Stomach (tissue), 9 donors: ENCODE data around the gene MFAP5. TPM values are rescaled to one million over a fixed set of nuclear protein-coding genes. Genes with fewer than 3 reads are reported as not detected.

Experiments used
- DNase-seq, 2 donors: peaks; one replicate each; pipeline versions ENCODE4 v3.0.0 to v3.0.0-alpha.2; 2013 to 2019
- H3K27ac ChIP-seq, 5 donors: fragments of 200-600 bp in 4 of 5; sonication (generic) in 4 of 5; one replicate each; pipeline ENCODE4 v1.5.1; 2013 to 2019; ENCODE audit warnings: mild to moderate bottlenecking in 1 of 5, moderate library complexity in 1 of 5
- H3K27me3 ChIP-seq, 3 donors: fragments of 200-600 bp; sonication (generic); one replicate each; pipeline ENCODE4 v1.5.1; 2017 to 2019; ENCODE audit warnings: mixed run types in 1 of 3
- H3K36me3 ChIP-seq, 4 donors: fragments of 200-600 bp; sonication (generic); 1 replicate in 3 of 4; 2 replicates in 1 of 4; pipeline ENCODE4 v1.5.1; 2016 to 2019
- H3K4me1 ChIP-seq, 4 donors: fragments of 200-600 bp; sonication (generic); one replicate each; pipeline ENCODE4 v1.5.1; 2016 to 2019
- H3K4me3 ChIP-seq, 4 donors: fragments of 200-600 bp; sonication (generic) in 3 of 4; one replicate each; pipeline ENCODE4 v1.5.1; 2016 to 2019; ENCODE audit warnings: mild to moderate bottlenecking in 1 of 4
- H3K9me3 ChIP-seq, 4 donors: fragments of 200-600 bp; sonication (generic); one replicate each; pipeline ENCODE4 v1.5.1; 2016 to 2019
- CTCF ChIP-seq, 7 experiments: fragments of 450-650 bp in 4 of 7; fragments of 200-600 bp in 3 of 7; sonication (generic) in 3 of 7; IDR thresholded peaks; one replicate each; pipeline ENCODE4 v1.5.1; 2016 to 2019; ENCODE audit warnings: antibody characterized with exemption in 7 of 7, control low read depth in 2 of 7, mild to moderate bottlenecking in 1 of 7
- EP300 ChIP-seq: sonication (generic); formaldehyde crosslinking; IDR thresholded peaks from one replicate; pipeline ENCODE4 v1.6.1; 2017; ENCODE audit warnings: antibody characterized with exemption
- POLR2A ChIP-seq, 4 donors: fragments of 450-650 bp; IDR thresholded peaks; one replicate each; pipeline ENCODE4 v1.6.1; 2016; ENCODE audit warnings: antibody characterized with exemption in 4 of 4, control low read depth in 2 of 4, mild to moderate bottlenecking in 1 of 4, moderate library complexity in 1 of 4
- POLR2AphosphoS5 ChIP-seq, 3 donors: sonication (generic); formaldehyde crosslinking; IDR thresholded peaks; one replicate each; pipeline ENCODE4 v1.6.1; 2016; ENCODE audit warnings: antibody characterized with exemption in 3 of 3
- WGBS, 5 donors: extraction: QIAGEN DNeasy Blood & Tissue Kit in 3 of 5; methylation state at CpG; one replicate each; pipeline versions ENCODE4 v1.1.5 to v1.1.7; 2013 to 2018; 5-methylcytosine and 5-hydroxymethylcytosine counted together
- intact Hi-C: fragments of 100-400 bp; cut with DNase I; formaldehyde crosslinking; loops from one replicate; pipeline ENCODE4 v1.15.1; 2023; ENCODE audit warnings: low total_unique reads
- polyA plus RNA-seq, 3 donors: library from polyadenylated mRNA; stranded (reverse); fragments of 200-250 nt; gene quantifications; one replicate each; pipeline ENCODE4 v1.2.3, GENCODE V29; 2013
- total RNA-seq, 5 donors: library from RNA; depleted of rRNA; stranded (reverse); fragments of >200 nt; gene quantifications; one replicate each; pipeline versions ENCODE4 v1.1.0 to v1.2.3, GENCODE V29; 2014 to 2016
- donor health status: healthy with polysubstance abuse.
- donor health status: Bipolar disorder and iron deficiency.
- donor health status: healthy.

Gene MFAP5
- total and polyA plus RNA-seq, 8 donors = 10.6 to 282 (median 27.3) TPM

GRCh38 chr12:8642775-8643174, 19.9 kb downstream of the MFAP5 start:
- no peaks in the 10 kb centered on the region for H3K36me3 ChIP-seq
- DNase-seq = no peak
- no peaks in the 10 kb centered on the region for H3K9me3 ChIP-seq
- intact Hi-C loops = no loop called here
- H3K27me3 ChIP-seq = no peaks in the 10 kb centered on the region
- H3K27ac ChIP-seq = no peak overlapping the region
- no peak overlapping the region for H3K4me3 ChIP-seq
- WGBS, 5 donors = 87 to 97% (median 89%) methylated on average over 1 of the region's 1 CpG
- no peak for TF ChIP-seq POLR2A (IDR thresholded peaks at IDR 0.05)
- no peak for TF ChIP-seq POLR2AphosphoS5 (IDR thresholded peaks at IDR 0.05)
- TF ChIP-seq CTCF (IDR thresholded peaks at IDR 0.05) = no peak
- no peak for TF ChIP-seq EP300
- no peaks in the 10 kb centered on the region for H3K4me1 ChIP-seq

DNA sequence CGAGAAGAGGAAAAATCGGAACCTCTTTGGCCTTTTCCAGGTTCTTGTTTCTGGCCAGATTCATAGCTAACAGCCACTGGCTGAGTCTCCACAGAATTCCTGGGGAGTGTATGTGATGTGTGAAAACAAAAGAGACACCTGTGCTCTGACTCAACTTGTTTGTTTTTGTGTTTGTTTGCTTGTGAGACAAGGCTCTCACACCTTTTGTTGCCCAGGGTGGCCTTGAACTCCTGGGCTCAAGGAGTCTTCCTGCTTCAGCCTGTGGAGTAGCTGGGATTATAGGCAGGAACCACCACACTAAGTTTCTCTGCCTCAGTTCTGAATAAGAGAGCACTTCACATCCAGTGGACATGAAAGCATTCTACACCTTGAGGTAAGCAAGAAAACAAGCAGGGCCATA, 22.7 kb downstream of the MFAP5 start:
- TF ChIP-seq EP300 = no peak
- no peaks in the 10 kb centered on the region for H3K4me1 ChIP-seq
- intact Hi-C loops = no loop called here
- no peaks in the 10 kb centered on the region for H3K36me3 ChIP-seq
- H3K27ac ChIP-seq = no peak overlapping the region
- no peak overlapping the region for H3K4me3 ChIP-seq
- H3K9me3 ChIP-seq = no peaks in the 10 kb centered on the region
- DNase-seq = no peak
- peaks cover 0 to 5% (median 0%) of the 10 kb centered on the region in 3 donors for H3K27me3 ChIP-seq
- 59 to 80% (median 67%) methylated on average over 2 of the region's 2 CpGs for WGBS, 5 donors

GRCh38 chr12:8638951-8639350, 23.7 kb downstream of the MFAP5 start:
- peaks cover 0 to 5% (median 0%) of the 10 kb centered on the region in 3 donors for H3K27me3 ChIP-seq
- DNase-seq = no peak
- H3K4me1 ChIP-seq = no peaks in the 10 kb centered on the region
- no peaks in the 10 kb centered on the region for H3K9me3 ChIP-seq
- H3K27ac ChIP-seq = no peak overlapping the region
- intact Hi-C loops = no loop called here
- H3K4me3 ChIP-seq = no peak overlapping the region
- WGBS, 5 donors = 55 to 70% (median 66%) methylated on average over 4 of the region's 4 CpGs
- no peaks in the 10 kb centered on the region for H3K36me3 ChIP-seq
- TF ChIP-seq EP300 (no peak), CTCF (IDR thresholded peaks at IDR 0.05) (no peak), POLR2A (IDR thresholded peaks at IDR 0.05) (no peak), POLR2AphosphoS5 (IDR thresholded peaks at IDR 0.05) (no peak)

DNA sequence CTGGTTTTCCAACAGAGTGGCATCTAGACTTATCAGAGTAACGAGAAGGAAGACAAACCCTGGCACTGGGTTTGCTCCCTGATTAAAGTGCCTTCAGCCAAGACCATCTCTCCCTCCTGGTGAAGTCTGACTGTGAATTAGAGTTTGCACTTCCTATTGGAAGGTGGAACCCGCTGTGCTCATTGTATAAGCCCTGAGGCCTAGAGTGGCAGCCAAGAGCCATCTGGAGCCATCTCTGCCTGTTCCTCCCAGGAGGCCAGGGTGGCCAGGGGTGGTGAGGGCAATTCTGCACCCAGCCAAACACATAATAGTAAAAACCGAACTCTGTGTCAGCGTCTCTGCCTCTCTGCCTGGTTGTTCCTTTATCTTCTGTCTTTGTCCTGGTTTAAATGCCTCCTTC, 25.0 kb downstream of the MFAP5 start:
- peaks cover 0 to 5% (median 0%) of the 10 kb centered on the region in 3 donors for H3K27me3 ChIP-seq
- intact Hi-C loops = no loop called here
- H3K36me3 ChIP-seq = no peaks in the 10 kb centered on the region
- no peak for TF ChIP-seq CTCF (IDR thresholded peaks at IDR 0.05)
- no peak for TF ChIP-seq POLR2AphosphoS5 (IDR thresholded peaks at IDR 0.05)
- TF ChIP-seq POLR2A (IDR thresholded peaks at IDR 0.05) = no peak
- TF ChIP-seq EP300 = no peak
- no peaks in the 10 kb centered on the region for H3K4me1 ChIP-seq
- no peak overlapping the region for H3K4me3 ChIP-seq
- 76 to 91% (median 80%) methylated on average over 3 to 4 of the region's 4 CpGs for WGBS, 5 donors
- DNase-seq = no peak
- no peak overlapping the region for H3K27ac ChIP-seq
- H3K9me3 ChIP-seq = no peaks in the 10 kb centered on the region

GRCh38 chr12:8637244-8637643, 25.4 kb downstream of the MFAP5 start:
- DNase-seq = no peak
- H3K9me3 ChIP-seq = no peaks in the 10 kb centered on the region
- H3K27me3 ChIP-seq = peaks cover 0 to 5% (median 0%) of the 10 kb centered on the region in 3 donors
- no peaks in the 10 kb centered on the region for H3K36me3 ChIP-seq
- no peak for TF ChIP-seq EP300
- TF ChIP-seq POLR2A (IDR thresholded peaks at IDR 0.05) = no peak
- TF ChIP-seq POLR2AphosphoS5 (IDR thresholded peaks at IDR 0.05) = no peak
- no peak for TF ChIP-seq CTCF (IDR thresholded peaks at IDR 0.05)
- intact Hi-C loops = no loop called here
- no peak overlapping the region for H3K4me3 ChIP-seq
- 89 to 96% (median 92%) methylated on average over 5 to 7 of the region's 7 CpGs for WGBS, 5 donors
- no peak overlapping the region for H3K27ac ChIP-seq
- no peaks in the 10 kb centered on the region for H3K4me1 ChIP-seq
